ENCODE results near the gene RFESD.
"Not testable (repeated sequence)": the region's sequence is repeated elsewhere in the genome, so short reads cannot be mapped to it uniquely, and the experiment has no call there.

The RFESD gene

GRCh38 chr5:95628933-95629332 lies 17.6 kb upstream of the RFESD start:
- no peak for DNase-seq (ENCODE audit: low read depth in 2 of 2)

- DNase-seq (ENCODE audit: low read depth in 2 of 2), result no peak
These were observed 16.1 kb upstream of the RFESD start for GRCh38 chr5:95630394-95630917.

GRCh38 chr5:95631255-95631958 lies 15.2 kb upstream of the RFESD start:
- DNase-seq (ENCODE audit: low read depth in 2 of 2), result no peak

- DNase-seq (ENCODE audit: low read depth in 2 of 2), result peak; percentile 51 to 54
These were observed 14.4 kb upstream of the RFESD start for GRCh38 chr5:95631991-95632675.

- DNase-seq (ENCODE audit: low read depth in 2 of 2), result not testable (repeated sequence)
These were observed 13.6 kb upstream of the RFESD start for GRCh38 chr5:95632942-95633341.

- DNase-seq (ENCODE audit: low read depth in 2 of 2), result no peak
These were observed 12.9 kb upstream of the RFESD start for GRCh38 chr5:95633671-95634070.

DNA sequence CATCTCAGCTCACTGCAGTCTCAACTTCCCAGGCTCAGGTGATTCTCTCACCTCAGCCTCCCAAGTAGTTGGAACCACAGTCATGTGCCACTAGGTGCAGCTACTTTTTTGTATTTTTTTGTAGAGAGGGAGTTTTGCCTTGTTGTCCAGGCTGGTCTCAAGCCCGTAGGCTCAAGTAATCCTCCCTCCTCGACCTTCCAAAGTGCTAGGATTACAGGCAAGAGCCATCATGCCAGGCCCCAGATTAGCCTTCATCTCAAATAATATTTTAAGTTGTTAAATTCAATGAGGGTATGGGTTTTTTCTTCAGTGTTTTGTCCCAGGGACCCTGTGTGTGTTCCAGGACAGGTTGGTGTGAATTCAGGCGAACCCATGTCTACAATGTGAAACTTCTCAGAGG lies 12.5 kb upstream of the RFESD start:
- DNase-seq (ENCODE audit: low read depth in 2 of 2), result no peak

- no peak for DNase-seq (ENCODE audit: low read depth in 2 of 2)
These were observed 7.9 kb upstream of the RFESD start for GRCh38 chr5:95638632-95639031.

DNA sequence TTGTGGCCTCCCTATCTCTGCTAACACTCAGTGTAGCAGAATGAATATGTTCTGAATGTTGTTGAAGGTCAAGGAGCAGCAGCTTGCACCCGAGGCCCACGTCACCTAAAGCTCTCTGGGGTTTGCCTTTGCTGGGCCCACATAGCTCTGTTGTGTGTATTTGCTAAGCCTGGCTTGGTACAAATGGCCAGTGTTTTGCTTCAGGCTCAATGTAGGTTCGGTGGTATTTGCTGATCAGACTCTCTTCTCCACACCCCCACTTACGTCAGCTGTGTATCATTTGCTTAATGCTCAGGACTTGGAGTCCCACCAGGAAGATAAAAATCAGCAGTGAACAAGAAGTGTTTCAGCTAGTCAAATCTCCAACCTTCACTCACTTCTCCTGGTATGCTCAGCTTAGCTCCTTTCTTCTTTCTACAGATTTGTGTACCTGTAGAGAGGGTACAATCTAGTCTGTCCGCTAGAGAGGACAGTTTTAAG lies 4.8 kb upstream of the RFESD start:
- no peak for DNase-seq (ENCODE audit: low read depth in 2 of 2)

GRCh38 chr5:95643152-95643551 lies 3.4 kb upstream of the RFESD start:
- DNase-seq (ENCODE audit: low read depth in 2 of 2), result no peak

DNA sequence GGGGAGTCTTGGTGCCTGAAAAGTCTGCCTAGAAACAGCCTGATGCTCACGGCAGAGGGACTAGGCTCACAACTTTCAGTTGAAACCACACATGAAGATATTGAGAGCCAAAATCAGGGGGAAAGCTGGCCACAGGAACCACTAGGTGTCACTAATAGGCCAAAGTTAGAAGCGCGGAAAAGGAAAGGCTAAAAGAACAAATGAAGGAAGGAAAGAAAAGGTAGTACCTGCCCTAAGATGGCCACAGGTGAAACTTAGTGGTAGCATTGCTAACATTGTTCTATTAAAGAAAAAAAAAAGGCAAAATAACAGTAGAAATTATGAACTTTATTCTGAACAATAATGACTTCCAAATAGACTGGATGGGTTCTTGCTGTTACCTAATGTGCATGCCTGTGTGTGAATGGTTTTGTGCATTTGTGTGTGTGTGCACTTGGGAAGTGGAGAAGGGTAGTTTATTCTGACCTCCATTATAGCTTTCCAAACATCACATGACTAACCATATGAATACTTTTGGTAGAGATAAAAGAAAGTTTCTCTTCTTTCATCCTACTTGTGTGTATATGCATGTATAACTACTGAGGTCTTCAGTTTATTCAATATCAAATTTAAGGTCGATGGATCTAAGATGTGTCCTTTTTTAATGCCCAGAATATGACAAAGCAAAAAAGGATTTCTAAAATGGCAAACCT lies 2.1 kb upstream of the RFESD start:
- peak in 1 of 2 donors; percentile 12 for DNase-seq (ENCODE audit: low read depth in 2 of 2)

DNA sequence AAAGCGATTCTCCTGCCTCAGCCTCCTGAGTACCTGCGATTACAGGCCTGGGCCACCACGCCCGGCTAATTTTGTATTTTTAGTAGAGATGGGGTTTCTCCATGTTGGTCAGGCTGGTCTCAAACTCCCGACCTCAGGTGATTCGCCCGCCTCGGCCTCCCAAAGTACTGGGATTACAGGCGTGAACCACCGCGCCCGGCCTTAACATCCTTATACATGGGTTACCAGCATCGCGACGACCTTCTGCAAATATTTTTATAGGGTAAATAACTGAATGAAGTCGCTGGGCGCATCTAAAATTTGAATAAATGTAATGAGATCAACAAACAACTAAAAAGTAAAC lies 380 bp upstream of the RFESD start:
- DNase-seq (ENCODE audit: low read depth in 2 of 2), result not testable (repeated sequence)

DNA sequence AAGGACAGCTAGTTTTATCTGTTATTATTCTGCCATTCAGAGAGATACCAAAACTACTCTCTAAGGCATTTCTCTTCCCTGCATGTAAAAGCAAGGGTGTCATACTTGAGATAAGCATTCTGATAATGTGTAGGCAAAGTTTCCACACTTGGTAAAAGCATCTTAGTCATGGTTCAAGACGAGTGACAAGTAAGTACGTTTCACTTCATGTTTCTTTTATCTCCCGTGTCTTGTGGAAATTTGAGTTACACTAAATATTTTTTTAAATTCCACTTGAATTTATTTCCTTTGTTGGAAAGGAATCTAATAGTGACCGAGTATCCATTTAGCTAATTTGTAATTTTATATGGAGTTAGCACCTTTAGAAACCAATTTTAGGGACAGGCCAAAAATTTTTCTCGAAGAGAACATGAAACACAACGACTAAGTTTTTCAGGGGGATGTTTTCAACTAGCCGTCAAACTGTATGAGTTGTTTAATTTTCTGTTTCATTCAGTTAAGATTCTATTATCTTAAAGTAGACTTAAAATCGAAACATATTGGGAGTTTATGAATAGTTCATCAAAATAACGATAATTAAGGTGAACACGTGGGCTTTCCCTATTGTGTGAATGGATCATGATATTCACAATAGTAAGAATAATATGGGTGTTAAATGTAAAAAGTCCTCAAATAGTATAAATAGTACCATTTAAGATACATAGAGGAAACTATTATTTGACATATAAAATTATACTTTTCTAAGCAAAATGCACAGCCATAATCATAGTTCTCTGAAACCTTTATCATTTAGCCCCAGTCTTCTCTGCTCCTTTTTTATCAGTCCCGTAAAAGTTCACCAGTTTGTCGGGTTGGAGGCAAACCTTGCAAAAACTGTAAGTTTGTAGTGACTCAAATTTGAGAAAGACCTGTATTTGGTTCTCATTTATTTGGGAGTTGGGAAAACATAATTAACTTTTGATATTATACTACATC lies 1.6 kb downstream of the RFESD start:
- DNase-seq (ENCODE audit: low read depth in 2 of 2), result no peak

DNA sequence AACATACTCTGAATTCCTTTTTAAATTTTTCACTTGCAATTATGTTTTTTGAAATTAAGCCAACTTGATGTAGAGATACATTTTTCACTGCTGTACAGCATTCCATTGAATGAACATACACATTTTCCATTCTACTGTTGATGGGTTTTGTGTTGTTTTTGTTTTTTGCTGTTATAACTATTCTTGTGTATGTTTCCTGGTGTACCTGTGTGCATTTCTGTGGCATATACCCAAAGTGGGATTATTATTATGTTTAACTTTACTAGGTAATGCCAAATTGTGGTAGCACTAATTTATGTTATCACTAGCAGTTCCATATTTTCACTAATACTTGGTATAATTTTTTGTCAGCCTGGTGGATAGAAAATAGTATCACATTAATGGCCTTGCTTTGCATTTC lies 2.7 kb downstream of the RFESD start:
- no peak for DNase-seq (ENCODE audit: low read depth in 2 of 2)

GRCh38 chr5:95649842-95650620 lies 3.5 kb downstream of the RFESD start:
- DNase-seq (ENCODE audit: low read depth in 2 of 2), result no peak

GRCh38 chr5:95652849-95653248 lies 6.3 kb downstream of the RFESD start:
- no peak for DNase-seq (ENCODE audit: low read depth in 2 of 2)

- no peak for DNase-seq (ENCODE audit: low read depth in 2 of 2)
These were observed 7.6 kb downstream of the RFESD start for GRCh38 chr5:95654196-95654595.

DNA sequence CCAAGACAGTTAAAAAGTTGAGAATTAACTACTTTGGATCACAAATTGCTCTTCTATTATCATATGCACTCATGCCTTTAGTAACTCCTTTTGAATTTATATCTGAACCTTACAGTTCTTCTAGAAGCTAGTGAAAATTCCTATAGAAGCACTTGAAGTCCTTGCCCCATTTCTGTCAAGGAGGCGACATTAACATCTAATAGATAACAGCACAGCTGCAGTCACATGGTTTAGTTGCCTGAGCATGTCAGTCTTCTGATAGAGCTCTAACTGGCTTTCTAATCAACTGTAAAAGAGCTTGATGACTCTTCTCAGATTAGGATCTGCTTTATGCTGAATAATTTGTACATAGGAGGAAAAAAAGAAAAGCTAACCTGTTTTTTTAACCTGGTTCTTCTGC lies 9.0 kb downstream of the RFESD start:
- no peak for DNase-seq (ENCODE audit: low read depth in 2 of 2)

GRCh38 chr5:95660060-95660459 lies 13.5 kb downstream of the RFESD start:
- no peak for DNase-seq (ENCODE audit: low read depth in 2 of 2)

DNA sequence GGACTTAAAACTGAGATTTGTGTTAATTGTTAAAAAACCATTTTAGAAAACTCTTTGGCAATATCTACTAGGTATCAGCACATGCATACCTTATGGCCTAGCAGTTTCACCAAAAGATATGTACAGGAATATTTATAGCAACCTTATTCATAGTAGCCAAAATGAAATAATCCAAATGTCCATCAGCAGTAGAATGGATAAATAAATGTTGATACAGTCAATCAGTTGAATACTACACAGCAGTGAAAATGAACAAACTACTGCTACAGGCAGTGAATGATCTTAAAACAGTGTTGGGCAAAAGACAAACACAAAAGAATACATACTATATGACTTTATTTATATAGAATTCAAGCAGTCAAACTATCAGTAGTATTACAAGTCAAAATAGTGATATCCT lies 16.4 kb downstream of the RFESD start:
- no peak for DNase-seq (ENCODE audit: low read depth in 2 of 2)

All from stimulated activated CD4-positive, alpha-beta T cell treated with anti-CD3 and anti-CD28 coated beads, Interleukin-4, amount 100 ng/mL, for 48 hours (primary cell).